Stomach smooth muscle (tissue), 2 donors: ENCODE measurements around the gene HSD17B3.

ENCODE experiments used
- H3K27ac ChIP-seq: one replicate; pipeline ENCODE4 v1.7.0; 2013; ENCODE audit warnings: mild to moderate bottlenecking, low read length, inconsistent platforms
- H3K27me3 ChIP-seq, 2 donors: one replicate each; pipeline ENCODE4 v1.7.0; 2013; ENCODE audit warnings: low read length in 2 of 2; ENCODE audit not compliant: insufficient read depth in 2 of 2, control insufficient read depth in 1 of 2
- H3K36me3 ChIP-seq, 2 donors: one replicate each; pipeline ENCODE4 v1.7.0; 2013; ENCODE audit warnings: low read length in 2 of 2; ENCODE audit not compliant: control insufficient read depth in 2 of 2, insufficient read depth in 2 of 2
- H3K4me1 ChIP-seq: one replicate; pipeline ENCODE4 v1.7.0; 2013; ENCODE audit warnings: low read length; ENCODE audit not compliant: control insufficient read depth, insufficient read depth
- H3K4me3 ChIP-seq, 2 donors: one replicate each; pipeline ENCODE4 v1.7.0; 2013; ENCODE audit warnings: low read length in 2 of 2
- H3K9ac ChIP-seq, 2 donors: one replicate each; pipeline ENCODE4 v1.7.0; 2013; ENCODE audit warnings: low read length in 2 of 2, mild to moderate bottlenecking in 1 of 2
- H3K9me3 ChIP-seq, 2 donors: one replicate each; pipeline ENCODE4 v1.7.0; 2013; ENCODE audit warnings: low read length in 2 of 2; ENCODE audit not compliant: control insufficient read depth in 2 of 2
- donor health status: healthy.
- donor health status: Pancreatic carcinoma.

The HSD17B3 gene

DNA sequence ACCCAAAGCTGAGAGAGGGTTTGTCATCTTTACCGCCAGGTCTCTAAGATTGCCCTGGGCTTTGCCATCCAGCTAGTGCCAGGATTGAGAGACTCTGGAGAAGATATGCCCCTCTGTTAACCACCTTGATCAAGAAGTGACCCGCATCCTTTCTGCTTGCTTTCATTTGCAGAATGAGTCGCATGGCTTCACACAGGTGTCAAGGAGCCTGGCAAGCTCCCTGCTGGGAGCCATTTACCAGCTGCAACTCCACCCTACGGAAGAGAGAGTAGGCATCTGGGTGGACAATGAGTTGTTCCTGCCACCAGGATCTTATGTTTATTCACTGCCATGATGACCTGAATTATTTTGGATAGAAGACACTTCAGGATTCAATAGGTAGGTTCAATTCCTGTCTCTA is 43.0 kb downstream of the HSD17B3 start:
- Histone ChIP-seq H3K9me3 (no peaks in the 10 kb centered on the region), H3K4me1 (peaks cover 2% of the 10 kb centered on the region), H3K9ac (no peak overlapping the region), H3K27me3 (no peaks in the 10 kb centered on the region), H3K27ac (no peak overlapping the region), H3K36me3 (no peaks in the 10 kb centered on the region), H3K4me3 (no peak overlapping the region)

DNA sequence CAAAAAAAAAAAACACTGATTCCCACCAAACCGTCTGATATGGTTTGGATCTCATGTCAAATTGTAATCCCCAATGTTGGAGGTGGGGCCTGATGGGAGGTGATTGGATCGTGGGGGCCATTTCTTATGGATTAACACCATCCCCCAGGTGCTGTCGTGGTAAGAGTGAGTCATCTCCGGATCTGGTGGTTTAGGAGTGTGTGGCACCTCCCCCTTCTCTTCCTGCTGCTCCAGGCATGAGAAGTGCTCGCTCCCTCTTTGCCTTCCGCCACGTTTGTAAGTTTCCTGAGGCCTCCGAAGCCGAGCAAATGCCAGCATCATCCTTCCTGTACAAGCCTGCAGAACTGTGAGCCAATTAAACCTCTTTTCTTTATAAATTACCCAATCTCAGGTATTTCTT is 45.2 kb downstream of the HSD17B3 start:
- H3K9ac ChIP-seq: no peak overlapping the region
- H3K4me1 ChIP-seq: peaks cover 2% of the 10 kb centered on the region
- H3K27me3 ChIP-seq: no peaks in the 10 kb centered on the region

DNA sequence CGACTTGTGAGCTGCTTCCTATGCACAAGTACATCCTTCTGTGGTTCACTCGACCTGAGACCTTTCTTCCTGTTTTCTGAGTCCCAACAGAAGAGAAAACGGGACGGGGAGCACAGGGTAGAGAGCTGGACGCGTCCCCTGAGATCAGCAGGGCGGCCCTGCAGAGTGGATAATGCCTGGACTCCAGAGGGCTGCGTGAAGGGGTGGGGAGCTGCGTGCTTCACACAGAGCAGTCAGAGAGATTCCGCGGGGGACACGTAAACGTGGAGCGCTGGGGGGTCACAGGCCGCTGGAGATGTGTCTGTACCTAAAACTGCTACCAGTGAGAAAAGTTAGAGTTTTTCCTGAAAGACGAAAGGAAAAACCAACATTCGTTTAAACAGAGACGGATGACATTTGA is 46.3 kb downstream of the HSD17B3 start:
- no peak overlapping the region for H3K9ac ChIP-seq
- no peak overlapping the region for H3K4me3 ChIP-seq
- no peaks in the 10 kb centered on the region for H3K36me3 ChIP-seq
- H3K4me1 ChIP-seq: peaks cover under 1% of the 10 kb centered on the region
- H3K9me3 ChIP-seq: no peaks in the 10 kb centered on the region
- H3K27ac ChIP-seq: no peak overlapping the region
- no peaks in the 10 kb centered on the region for H3K27me3 ChIP-seq

More for the DNA sequence above, 45.2 kb downstream of the HSD17B3 start:
- Histone ChIP-seq H3K9me3 (no peaks in the 10 kb centered on the region), H3K27ac (no peak overlapping the region), H3K36me3 (no peaks in the 10 kb centered on the region), H3K4me3 (no peak overlapping the region)

DNA sequence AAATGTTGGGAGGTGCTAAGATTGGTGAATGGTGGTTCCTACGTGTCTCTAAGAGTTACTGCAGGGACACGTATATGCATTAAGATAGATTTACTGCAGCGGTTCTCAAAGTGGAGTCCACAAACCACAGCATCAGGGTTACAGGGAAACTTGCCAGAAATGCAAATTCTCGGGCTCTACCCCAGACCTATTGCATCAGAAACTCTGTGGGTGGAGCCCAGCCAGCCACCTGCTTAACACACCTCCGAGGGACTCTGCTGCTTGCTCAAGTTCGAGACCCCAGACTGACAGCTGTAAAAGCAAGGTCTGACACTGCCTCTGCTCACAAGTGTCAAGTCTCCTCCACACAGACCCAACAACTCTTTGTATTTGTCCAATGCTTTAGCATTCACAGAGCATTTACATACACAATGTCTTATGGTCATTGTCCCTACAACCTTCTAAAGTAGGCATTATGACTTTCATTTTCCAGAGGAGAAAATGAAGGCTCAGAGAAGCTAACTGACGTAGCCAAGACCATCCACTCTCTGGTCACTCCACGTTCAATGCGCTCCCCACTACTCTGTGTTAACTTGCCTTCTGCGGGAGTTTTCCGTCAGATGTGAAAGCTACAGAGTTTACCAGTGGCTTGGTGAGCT is 48.8 kb downstream of the HSD17B3 start:
- Histone ChIP-seq H3K4me1 (no peaks in the 10 kb centered on the region), H3K9me3 (no peaks in the 10 kb centered on the region), H3K27me3 (no peaks in the 10 kb centered on the region), H3K4me3 (no peak overlapping the region), H3K27ac (no peak overlapping the region), H3K9ac (no peak overlapping the region), H3K36me3 (no peaks in the 10 kb centered on the region)

DNA sequence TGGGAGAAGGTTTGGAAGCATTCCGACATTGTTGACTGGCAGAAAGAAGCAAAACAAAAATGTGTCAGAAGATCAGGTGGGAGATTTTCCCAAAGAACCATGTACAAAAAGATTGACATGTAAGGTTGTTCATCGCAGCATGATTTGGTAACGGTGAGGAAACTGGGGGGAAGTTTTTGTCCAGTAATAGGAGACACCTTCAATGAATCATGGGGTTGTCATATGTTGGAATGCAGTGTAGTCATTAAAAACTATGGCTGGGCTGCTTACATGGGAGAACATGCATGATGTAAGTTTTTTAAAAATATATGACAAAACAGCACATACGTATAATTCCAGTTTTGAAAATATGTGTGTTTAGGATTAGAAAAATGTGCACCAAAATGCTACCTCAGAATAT is 50.5 kb downstream of the HSD17B3 start:
- no peak overlapping the region for H3K4me3 ChIP-seq
- no peaks in the 10 kb centered on the region for H3K9me3 ChIP-seq
- no peaks in the 10 kb centered on the region for H3K27me3 ChIP-seq
- no peak overlapping the region for H3K27ac ChIP-seq
- no peaks in the 10 kb centered on the region for H3K4me1 ChIP-seq
- no peaks in the 10 kb centered on the region for H3K36me3 ChIP-seq
- H3K9ac ChIP-seq: no peak overlapping the region

DNA sequence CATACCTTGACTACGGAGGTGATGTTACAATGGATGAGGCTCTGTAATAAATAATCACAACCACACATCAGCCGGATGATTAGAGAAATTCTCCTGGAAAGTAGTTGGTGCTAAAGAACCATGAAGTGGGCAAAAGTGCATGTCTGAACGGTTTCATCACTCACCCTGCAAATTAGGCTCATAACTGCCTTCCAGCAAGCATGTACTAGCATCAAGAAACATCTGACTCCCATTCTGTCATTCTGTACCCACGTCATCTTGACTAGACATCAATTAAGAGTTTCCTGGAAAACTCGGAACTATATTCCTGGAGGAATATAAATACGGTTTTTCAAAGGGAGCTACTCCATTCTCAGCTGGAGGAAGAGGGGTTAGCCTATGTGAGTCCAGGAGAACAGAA is 52.2 kb downstream of the HSD17B3 start:
- Histone ChIP-seq H3K9ac (no peak overlapping the region), H3K27ac (no peak overlapping the region), H3K27me3 (no peaks in the 10 kb centered on the region), H3K4me3 (no peak overlapping the region), H3K4me1 (no peaks in the 10 kb centered on the region), H3K9me3 (no peaks in the 10 kb centered on the region), H3K36me3 (no peaks in the 10 kb centered on the region)

DNA sequence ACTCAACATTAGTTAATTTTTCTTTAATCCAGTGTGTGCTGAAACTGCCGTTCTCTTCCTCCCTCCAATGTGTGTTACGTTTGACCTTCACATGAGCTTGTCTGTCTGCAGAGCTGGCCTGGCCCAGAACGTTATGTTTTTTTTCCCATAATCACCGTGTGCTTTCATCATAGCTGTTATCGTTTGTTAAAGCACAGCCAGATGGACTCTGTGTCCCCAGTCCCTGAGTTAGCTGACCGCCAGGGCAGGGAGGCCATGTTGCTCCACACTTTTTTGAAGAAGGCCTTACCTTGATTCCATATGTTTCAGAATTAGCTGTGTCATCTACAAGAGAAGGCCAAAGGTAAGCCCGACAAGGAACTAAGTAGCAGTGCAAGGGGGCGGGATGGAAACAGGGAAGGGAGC is 55.7 kb downstream of the HSD17B3 start:
- H3K27ac ChIP-seq: no peak overlapping the region
- no peaks in the 10 kb centered on the region for H3K9me3 ChIP-seq
- H3K4me3 ChIP-seq: no peak overlapping the region
- H3K27me3 ChIP-seq: no peaks in the 10 kb centered on the region
- no peak overlapping the region for H3K9ac ChIP-seq
- no peaks in the 10 kb centered on the region for H3K36me3 ChIP-seq
- H3K4me1 ChIP-seq: no peaks in the 10 kb centered on the region

DNA sequence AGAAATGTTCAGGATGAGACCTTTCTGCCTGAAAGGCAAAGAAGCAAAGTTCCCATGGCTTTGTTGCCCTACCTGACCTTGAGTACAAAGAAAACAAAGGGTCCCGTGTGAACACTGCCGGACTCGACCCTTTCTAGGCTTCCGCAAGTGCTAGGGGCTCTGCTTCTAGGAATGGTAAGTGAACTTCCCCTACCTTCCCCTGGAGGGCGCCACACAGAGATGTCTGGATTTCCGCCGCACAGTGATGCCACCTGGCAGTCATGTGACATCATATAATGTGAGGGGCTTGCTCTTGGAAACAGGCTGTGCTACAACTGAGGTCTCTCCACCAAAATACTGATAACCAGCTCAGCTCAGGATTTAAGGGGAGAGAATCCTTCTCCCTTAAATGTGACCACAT is 56.6 kb downstream of the HSD17B3 start:
- Histone ChIP-seq H3K27ac (no peak overlapping the region), H3K4me3 (no peak overlapping the region), H3K9me3 (no peaks in the 10 kb centered on the region)

DNA sequence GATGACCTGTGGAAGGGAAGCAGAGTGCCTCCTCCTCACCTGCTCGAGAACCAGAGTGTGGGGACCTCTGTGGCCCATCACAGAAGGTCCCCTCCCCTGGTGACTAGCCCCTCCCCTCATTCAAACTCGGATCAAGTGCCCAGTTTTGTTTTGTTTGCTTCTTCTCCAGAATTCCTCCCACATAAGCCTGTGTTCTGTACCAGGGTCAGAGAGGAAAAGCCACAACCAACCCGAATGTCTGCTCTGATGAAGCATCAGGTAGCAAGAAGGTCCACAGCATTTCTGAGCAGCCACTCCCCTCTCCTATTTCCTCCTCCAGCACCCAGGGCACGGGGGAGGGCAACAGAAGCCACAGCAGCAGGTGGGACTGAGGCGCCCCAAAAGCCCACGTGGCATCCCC is 58.2 kb downstream of the HSD17B3 start:
- H3K9ac ChIP-seq: no peak overlapping the region
- H3K4me3 ChIP-seq: no peak overlapping the region
- H3K9me3 ChIP-seq: no peaks in the 10 kb centered on the region
- H3K27ac ChIP-seq: no peak overlapping the region
- H3K4me1 ChIP-seq: no peaks in the 10 kb centered on the region
- no peaks in the 10 kb centered on the region for H3K27me3 ChIP-seq
- H3K36me3 ChIP-seq: no peaks in the 10 kb centered on the region

More for the DNA sequence above, 56.6 kb downstream of the HSD17B3 start:
- Histone ChIP-seq H3K27me3 (no peaks in the 10 kb centered on the region), H3K9ac (no peak overlapping the region), H3K4me1 (no peaks in the 10 kb centered on the region), H3K36me3 (no peaks in the 10 kb centered on the region)

DNA sequence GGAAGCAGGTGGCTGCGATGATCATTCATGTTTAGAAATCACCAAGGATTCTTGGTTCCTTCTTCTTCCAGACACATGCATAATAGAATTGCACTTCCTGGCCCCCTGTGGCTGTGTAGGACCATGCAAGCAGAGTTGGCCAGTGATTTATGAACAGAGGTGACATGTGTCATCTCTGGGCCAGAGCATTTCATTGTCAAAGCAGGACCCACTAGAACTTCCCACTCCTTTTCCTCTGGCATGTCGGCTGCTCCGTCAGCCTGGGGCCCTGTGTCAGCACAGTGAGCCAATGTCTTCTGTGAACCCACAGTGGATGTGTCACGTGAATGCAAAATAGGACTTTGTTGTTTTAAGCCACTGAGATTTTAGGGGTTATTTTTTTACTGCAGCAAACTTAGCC is 59.2 kb downstream of the HSD17B3 start:
- H3K4me1 ChIP-seq: no peaks in the 10 kb centered on the region
- no peak overlapping the region for H3K4me3 ChIP-seq
- no peaks in the 10 kb centered on the region for H3K27me3 ChIP-seq
- no peaks in the 10 kb centered on the region for H3K36me3 ChIP-seq
- H3K9me3 ChIP-seq: no peaks in the 10 kb centered on the region
- H3K9ac ChIP-seq: no peak overlapping the region
- H3K27ac ChIP-seq: no peak overlapping the region

DNA sequence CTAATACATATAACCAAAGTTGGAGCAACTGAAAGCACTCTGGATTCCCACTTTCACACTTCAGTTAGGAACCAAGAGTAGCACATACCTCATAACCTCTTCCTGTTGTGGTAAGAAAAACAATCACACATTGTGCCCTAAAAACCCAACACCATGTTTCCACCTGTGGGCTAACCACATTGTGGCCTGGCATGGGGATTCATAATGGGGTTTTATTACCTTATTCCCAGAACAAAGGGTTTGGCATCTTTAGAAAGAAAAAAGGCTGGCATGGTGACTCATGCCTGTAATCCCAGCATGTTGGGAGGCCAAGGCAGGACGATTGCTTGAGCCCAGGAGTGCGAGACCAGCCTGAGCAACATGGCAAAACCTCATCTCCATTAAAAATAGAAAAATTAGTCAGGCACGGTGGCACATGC is 60.6 kb downstream of the HSD17B3 start:
- Histone ChIP-seq H3K9ac (no peak overlapping the region), H3K9me3 (no peaks in the 10 kb centered on the region), H3K27ac (no peak overlapping the region), H3K4me1 (no peaks in the 10 kb centered on the region), H3K36me3 (no peaks in the 10 kb centered on the region), H3K27me3 (peaks cover 0 to 2% of the 10 kb centered on the region in 2 donors), H3K4me3 (no peak overlapping the region)
